PFSK-1 (cell line): ENCODE measurements around the gene PI4KA.

Experiments
- SIN3A ChIP-seq: IDR thresholded peaks from 2 replicates; pipeline ENCODE4 v1.6.1; 2012; ENCODE audit warnings: mild to moderate bottlenecking, low read length, moderate library complexity, borderline replicate concordance; ENCODE audit not compliant: insufficient read depth
- TF ChIP-seq, protein P1 (sequence below), 2 experiments: IDR thresholded peaks; 2 replicates each; pipeline versions ENCODE4 v1.6.1 to v1.8.0; 2011 to 2012; ENCODE audit warnings: low read depth in 2 of 2, low read length in 2 of 2, control low read depth in 1 of 2, inconsistent platforms in 1 of 2, mild to moderate bottlenecking in 1 of 2, moderate library complexity in 1 of 2; ENCODE audit not compliant: insufficient read depth in 1 of 2

DNA sequence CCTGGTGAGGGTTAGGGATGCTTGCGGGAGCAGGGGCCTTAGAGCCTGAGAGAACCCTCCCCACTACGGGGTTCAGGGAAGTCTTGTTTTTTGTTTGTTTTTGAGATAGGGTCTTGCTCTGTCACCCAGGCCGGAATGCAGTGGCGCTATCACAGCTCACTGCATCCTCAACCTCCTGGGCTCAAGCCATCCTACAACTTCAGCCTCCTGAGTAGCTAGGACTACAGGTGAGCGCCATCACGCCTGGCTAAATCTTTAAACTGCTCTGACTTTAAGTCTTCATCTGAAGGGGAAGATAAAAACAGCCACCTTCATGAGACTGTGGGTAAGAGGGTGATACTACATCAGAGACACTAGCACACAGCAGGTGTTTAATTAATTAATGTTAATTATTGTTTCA is 56.2 kb downstream of the PI4KA start:
- TF ChIP-seq, protein P1, sequence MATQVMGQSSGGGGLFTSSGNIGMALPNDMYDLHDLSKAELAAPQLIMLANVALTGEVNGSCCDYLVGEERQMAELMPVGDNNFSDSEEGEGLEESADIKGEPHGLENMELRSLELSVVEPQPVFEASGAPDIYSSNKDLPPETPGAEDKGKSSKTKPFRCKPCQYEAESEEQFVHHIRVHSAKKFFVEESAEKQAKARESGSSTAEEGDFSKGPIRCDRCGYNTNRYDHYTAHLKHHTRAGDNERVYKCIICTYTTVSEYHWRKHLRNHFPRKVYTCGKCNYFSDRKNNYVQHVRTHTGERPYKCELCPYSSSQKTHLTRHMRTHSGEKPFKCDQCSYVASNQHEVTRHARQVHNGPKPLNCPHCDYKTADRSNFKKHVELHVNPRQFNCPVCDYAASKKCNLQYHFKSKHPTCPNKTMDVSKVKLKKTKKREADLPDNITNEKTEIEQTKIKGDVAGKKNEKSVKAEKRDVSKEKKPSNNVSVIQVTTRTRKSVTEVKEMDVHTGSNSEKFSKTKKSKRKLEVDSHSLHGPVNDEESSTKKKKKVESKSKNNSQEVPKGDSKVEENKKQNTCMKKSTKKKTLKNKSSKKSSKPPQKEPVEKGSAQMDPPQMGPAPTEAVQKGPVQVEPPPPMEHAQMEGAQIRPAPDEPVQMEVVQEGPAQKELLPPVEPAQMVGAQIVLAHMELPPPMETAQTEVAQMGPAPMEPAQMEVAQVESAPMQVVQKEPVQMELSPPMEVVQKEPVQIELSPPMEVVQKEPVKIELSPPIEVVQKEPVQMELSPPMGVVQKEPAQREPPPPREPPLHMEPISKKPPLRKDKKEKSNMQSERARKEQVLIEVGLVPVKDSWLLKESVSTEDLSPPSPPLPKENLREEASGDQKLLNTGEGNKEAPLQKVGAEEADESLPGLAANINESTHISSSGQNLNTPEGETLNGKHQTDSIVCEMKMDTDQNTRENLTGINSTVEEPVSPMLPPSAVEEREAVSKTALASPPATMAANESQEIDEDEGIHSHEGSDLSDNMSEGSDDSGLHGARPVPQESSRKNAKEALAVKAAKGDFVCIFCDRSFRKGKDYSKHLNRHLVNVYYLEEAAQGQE (IDR thresholded peaks at IDR 0.05; ENCODE audit: insufficient read depth in 1 of 2, low read depth in 2 of 2, low read length in 2 of 2), result no peak
- TF ChIP-seq SIN3A, result no peak
